ENCODE results near the gene PXT1.

The PXT1 gene

DNA sequence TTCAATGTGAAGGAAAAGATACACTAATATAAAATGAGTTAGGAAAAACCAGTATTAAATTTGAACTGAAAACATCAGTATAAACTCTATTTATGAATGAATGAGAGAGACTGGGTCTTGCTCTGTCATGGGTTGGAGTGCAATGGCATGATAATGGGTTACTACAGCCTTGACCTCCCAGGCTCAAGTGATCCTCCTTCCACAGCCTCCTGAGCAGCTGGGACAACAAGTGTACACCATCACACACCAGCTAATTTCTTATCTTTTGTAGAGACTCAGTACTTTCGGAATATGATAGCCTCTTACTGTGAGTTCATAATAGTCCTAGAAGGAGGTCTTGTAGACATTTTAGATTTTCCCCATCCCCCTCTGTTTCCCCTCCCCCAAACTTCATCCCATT lies 21.6 kb upstream of the PXT1 start (continued):
- TF ChIP-seq ZNF449 (tag by site-specific recombination; IDR thresholded peaks at IDR 0.05), result no peak
- no peak for TF ChIP-seq ZNF596 (tag by site-specific recombination; IDR thresholded peaks at IDR 0.05)
- no peak for TF ChIP-seq ZNF701 (tag by site-specific recombination; IDR thresholded peaks at IDR 0.05)
- TF ChIP-seq, protein P1, sequence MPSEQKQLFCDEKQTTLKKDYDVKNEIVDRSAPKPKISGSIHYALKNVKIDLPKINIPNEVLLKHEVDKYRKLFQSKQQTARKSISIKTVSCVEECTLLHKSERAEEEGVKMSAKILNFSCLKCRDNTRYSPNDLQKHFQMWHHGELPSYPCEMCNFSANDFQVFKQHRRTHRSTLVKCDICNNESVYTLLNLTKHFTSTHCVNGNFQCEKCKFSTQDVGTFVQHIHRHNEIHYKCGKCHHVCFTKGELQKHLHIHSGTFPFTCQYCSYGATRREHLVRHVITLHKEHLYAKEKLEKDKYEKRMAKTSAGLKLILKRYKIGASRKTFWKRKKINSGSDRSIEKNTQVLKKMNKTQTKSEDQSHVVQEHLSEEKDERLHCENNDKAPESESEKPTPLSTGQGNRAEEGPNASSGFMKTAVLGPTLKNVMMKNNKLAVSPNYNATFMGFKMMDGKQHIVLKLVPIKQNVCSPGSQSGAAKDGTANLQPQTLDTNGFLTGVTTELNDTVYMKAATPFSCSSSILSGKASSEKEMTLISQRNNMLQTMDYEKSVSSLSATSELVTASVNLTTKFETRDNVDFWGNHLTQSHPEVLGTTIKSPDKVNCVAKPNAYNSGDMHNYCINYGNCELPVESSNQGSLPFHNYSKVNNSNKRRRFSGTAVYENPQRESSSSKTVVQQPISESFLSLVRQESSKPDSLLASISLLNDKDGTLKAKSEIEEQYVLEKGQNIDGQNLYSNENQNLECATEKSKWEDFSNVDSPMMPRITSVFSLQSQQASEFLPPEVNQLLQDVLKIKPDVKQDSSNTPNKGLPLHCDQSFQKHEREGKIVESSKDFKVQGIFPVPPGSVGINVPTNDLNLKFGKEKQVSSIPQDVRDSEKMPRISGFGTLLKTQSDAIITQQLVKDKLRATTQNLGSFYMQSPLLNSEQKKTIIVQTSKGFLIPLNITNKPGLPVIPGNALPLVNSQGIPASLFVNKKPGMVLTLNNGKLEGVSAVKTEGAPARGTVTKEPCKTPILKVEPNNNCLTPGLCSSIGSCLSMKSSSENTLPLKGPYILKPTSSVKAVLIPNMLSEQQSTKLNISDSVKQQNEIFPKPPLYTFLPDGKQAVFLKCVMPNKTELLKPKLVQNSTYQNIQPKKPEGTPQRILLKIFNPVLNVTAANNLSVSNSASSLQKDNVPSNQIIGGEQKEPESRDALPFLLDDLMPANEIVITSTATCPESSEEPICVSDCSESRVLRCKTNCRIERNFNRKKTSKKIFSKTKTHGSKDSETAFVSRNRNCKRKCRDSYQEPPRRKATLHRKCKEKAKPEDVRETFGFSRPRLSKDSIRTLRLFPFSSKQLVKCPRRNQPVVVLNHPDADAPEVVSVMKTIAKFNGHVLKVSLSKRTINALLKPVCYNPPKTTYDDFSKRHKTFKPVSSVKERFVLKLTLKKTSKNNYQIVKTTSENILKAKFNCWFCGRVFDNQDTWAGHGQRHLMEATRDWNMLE (tag by site-specific recombination; conservative IDR thresholded peaks at IDR 0.05; ENCODE audit: low read depth), result no peak
- TF ChIP-seq SCRT1 (tag by site-specific recombination; IDR thresholded peaks at IDR 0.05; ENCODE audit: borderline replicate concordance), result no peak
- no peak for TF ChIP-seq ZNF266 (tag by site-specific recombination; IDR thresholded peaks at IDR 0.05; ENCODE audit: low read depth)
- TF ChIP-seq KLF16 (tag by site-specific recombination; IDR thresholded peaks at IDR 0.05), result no peak

DNA sequence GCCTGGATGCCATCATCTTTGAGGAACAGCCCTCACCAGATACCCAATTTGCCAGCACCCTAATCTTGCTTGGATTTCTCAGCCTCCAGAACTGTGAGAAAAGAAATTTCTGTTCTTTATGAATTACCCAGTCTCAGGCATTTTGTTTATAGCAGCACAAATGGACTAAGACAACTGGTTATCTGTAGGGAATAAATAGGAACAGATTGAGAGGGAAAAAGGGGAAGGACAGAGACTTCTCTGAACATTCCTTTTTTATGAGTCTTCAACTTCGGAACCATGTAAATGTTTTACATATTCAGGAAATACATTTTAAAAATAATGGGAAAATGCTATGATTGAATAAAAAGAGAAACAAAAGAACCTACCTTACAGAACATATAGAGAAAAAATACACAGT lies 21.0 kb upstream of the PXT1 start:
- CTCF ChIA-PET, result no interaction called here
- Histone ChIP-seq H3K4me1 (ENCODE audit: control insufficient read depth, insufficient read depth, low read length) (peaks cover 6% of the 10 kb centered on the region; the same call in 1 of the 2 replicates), H3K36me3 (ENCODE audit: control insufficient read depth in 2 of 2, insufficient read depth in 1 of 2, low read length in 2 of 2) (peaks cover 0 to 3% of the 10 kb centered on the region in 2 experiments; a peak in 1 of 3 replicates), H3K27ac (ENCODE audit: extremely low read depth, low read depth, low read length) (no peak overlapping the region), H3K9me3 (ENCODE audit: control insufficient read depth, insufficient read depth, low read depth, low read length) (no peaks in the 10 kb centered on the region), H3K4me3 (ENCODE audit: low read depth, low read length) (no peak overlapping the region)
- POLR2A ChIA-PET, result no interaction called here
- TF ChIP-seq ZNF138 (tag by site-specific recombination; IDR thresholded peaks at IDR 0.05; ENCODE audit: borderline replicate concordance) (no peak), ZBTB20 (tag by site-specific recombination; IDR thresholded peaks at IDR 0.05) (no peak), RBAK (tag by site-specific recombination; IDR thresholded peaks at IDR 0.05) (no peak), ZNF2 (tag by site-specific recombination; IDR thresholded peaks at IDR 0.05) (no peak), ZNF837 (tag by site-specific recombination; IDR thresholded peaks at IDR 0.05) (no peak), ZBTB8A (tag by site-specific recombination; IDR thresholded peaks at IDR 0.05) (no peak), SCRT1 (tag by site-specific recombination; IDR thresholded peaks at IDR 0.05; ENCODE audit: borderline replicate concordance) (no peak), ZNF350 (tag by site-specific recombination; IDR thresholded peaks at IDR 0.05) (no peak), ZNF214 (tag by site-specific recombination; IDR thresholded peaks at IDR 0.05; ENCODE audit: borderline replicate concordance) (no peak), ZNF121 (tag by site-specific recombination; IDR thresholded peaks at IDR 0.05) (no peak), HIC1 (tag by site-specific recombination; IDR thresholded peaks at IDR 0.05) (no peak)
- TF ChIP-seq, protein P2, sequence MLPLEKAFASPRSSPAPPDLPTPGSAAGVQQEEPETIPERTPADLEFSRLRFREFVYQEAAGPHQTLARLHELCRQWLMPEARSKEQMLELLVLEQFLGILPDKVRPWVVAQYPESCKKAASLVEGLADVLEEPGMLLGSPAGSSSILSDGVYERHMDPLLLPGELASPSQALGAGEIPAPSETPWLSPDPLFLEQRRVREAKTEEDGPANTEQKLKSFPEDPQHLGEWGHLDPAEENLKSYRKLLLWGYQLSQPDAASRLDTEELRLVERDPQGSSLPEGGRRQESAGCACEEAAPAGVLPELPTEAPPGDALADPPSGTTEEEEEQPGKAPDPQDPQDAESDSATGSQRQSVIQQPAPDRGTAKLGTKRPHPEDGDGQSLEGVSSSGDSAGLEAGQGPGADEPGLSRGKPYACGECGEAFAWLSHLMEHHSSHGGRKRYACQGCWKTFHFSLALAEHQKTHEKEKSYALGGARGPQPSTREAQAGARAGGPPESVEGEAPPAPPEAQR (tag by site-specific recombination; IDR thresholded peaks at IDR 0.05), result no peak
- TF ChIP-seq, protein P3, sequence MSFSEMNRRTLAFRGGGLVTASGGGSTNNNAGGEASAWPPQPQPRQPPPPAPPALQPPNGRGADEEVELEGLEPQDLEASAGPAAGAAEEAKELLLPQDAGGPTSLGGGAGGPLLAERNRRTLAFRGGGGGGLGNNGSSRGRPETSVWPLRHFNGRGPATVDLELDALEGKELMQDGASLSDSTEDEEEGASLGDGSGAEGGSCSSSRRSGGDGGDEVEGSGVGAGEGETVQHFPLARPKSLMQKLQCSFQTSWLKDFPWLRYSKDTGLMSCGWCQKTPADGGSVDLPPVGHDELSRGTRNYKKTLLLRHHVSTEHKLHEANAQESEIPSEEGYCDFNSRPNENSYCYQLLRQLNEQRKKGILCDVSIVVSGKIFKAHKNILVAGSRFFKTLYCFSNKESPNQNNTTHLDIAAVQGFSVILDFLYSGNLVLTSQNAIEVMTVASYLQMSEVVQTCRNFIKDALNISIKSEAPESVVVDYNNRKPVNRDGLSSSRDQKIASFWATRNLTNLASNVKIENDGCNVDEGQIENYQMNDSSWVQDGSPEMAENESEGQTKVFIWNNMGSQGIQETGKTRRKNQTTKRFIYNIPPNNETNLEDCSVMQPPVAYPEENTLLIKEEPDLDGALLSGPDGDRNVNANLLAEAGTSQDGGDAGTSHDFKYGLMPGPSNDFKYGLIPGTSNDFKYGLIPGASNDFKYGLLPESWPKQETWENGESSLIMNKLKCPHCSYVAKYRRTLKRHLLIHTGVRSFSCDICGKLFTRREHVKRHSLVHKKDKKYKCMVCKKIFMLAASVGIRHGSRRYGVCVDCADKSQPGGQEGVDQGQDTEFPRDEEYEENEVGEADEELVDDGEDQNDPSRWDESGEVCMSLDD (tag by site-specific recombination; IDR thresholded peaks at IDR 0.05), result no peak
- TF ChIP-seq, protein P4, sequence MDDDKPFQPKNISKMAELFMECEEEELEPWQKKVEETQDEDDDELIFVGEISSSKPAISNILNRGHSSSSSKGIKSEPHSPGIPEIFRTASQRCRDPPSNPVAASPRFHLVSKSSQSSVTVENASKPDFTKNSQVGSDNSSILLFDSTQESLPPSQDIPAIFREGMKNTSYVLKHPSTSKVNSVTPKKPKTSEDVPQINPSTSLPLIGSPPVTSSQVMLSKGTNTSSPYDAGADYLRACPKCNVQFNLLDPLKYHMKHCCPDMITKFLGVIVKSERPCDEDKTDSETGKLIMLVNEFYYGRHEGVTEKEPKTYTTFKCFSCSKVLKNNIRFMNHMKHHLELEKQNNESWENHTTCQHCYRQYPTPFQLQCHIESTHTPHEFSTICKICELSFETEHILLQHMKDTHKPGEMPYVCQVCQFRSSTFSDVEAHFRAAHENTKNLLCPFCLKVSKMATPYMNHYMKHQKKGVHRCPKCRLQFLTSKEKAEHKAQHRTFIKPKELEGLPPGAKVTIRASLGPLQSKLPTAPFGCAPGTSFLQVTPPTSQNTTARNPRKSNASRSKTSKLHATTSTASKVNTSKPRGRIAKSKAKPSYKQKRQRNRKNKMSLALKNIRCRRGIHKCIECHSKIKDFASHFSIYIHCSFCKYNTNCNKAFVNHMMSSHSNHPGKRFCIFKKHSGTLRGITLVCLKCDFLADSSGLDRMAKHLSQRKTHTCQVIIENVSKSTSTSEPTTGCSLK (tag by site-specific recombination; IDR thresholded peaks at IDR 0.05), result no peak

Data from HEK293 (cell line).